GM19438 (cell line): ENCODE results near the gene ERP29.
A peak's percentile ranks its signal among the peaks of the same experiment; 100 is the strongest.
"Not testable (repeated sequence)": the region's sequence is repeated elsewhere in the genome, so short reads cannot be mapped to it uniquely, and the experiment has no call there.

Source experiments
- ATAC-seq: cut with Tn5 transposase; IDR thresholded peaks from one replicate; pipeline ENCODE4 v1.9.1; 2021; ENCODE audit warnings: low read depth; ENCODE audit not compliant: unreplicated experiment

Gene ERP29

GRCh38 chr12:112000820-112001219, 12.4 kb upstream of the ERP29 start:
- ATAC-seq: no peak

GRCh38 chr12:112001576-112001975, 11.7 kb upstream of the ERP29 start:
- ATAC-seq: no peak

- ATAC-seq: no peak
These were observed 9.2 kb upstream of the ERP29 start for GRCh38 chr12:112004041-112004440.

GRCh38 chr12:112005419-112006395, 7.5 kb upstream of the ERP29 start:
- ATAC-seq: no peak

- no peak for ATAC-seq
These were observed 5.3 kb upstream of the ERP29 start for GRCh38 chr12:112007945-112008344.

- no peak for ATAC-seq
These were observed 4.3 kb upstream of the ERP29 start for GRCh38 chr12:112008918-112009317.

- not testable (repeated sequence) for ATAC-seq
These were observed 3.6 kb upstream of the ERP29 start for GRCh38 chr12:112009596-112009995.

GRCh38 chr12:112010415-112011344, 2.5 kb upstream of the ERP29 start:
- ATAC-seq: no peak

GRCh38 chr12:112011685-112012084, 1.5 kb upstream of the ERP29 start:
- ATAC-seq: no peak

- ATAC-seq: peak; percentile 35
These were observed 576 bp downstream of the ERP29 start for GRCh38 chr12:112013601-112014402.

GRCh38 chr12:112015938-112016337, 2.7 kb downstream of the ERP29 start:
- no peak for ATAC-seq

GRCh38 chr12:112017041-112017440, 3.8 kb downstream of the ERP29 start:
- no peak for ATAC-seq

- no peak for ATAC-seq
These were observed 5.5 kb downstream of the ERP29 start for GRCh38 chr12:112018571-112019237.

- ATAC-seq: no peak
These were observed 7.8 kb downstream of the ERP29 start for GRCh38 chr12:112020947-112021457.

- ATAC-seq: no peak
These were observed 9.2 kb downstream of the ERP29 start for GRCh38 chr12:112022241-112023016.

- no peak for ATAC-seq
These were observed 10.7 kb downstream of the ERP29 start for GRCh38 chr12:112023759-112024396.

- ATAC-seq: no peak
These were observed 12.7 kb downstream of the ERP29 start for GRCh38 chr12:112025808-112026375.

GRCh38 chr12:112029301-112029700, 16.1 kb downstream of the ERP29 start:
- no peak for ATAC-seq
